HG02763 (cell line): ENCODE measurements around the gene NDOR1.
A peak's percentile ranks its signal among the peaks of the same experiment; 100 is the strongest.

Experiments
- ATAC-seq: cut with Tn5 transposase; IDR thresholded peaks from one replicate; pipeline ENCODE4 v1.9.1; 2021; ENCODE audit warnings: mild to moderate bottlenecking, moderate library complexity; ENCODE audit not compliant: unreplicated experiment

The NDOR1 gene

GRCh38 chr9:137219757-137220316, 14.3 kb downstream of the NDOR1 start:
- ATAC-seq = no peak

- ATAC-seq = no peak
Measured at GRCh38 chr9:137220317-137221094, 15.0 kb downstream of the NDOR1 start.

GRCh38 chr9:137221095-137221505, 15.6 kb downstream of the NDOR1 start:
- ATAC-seq = no peak

- no peak for ATAC-seq
Measured at GRCh38 chr9:137221506-137222111, 16.1 kb downstream of the NDOR1 start.

GRCh38 chr9:137222190-137223077, 16.9 kb downstream of the NDOR1 start, which contains the start of gene RNF208:
Gene RNF208 (minus strand): TSS chr9:137222240. CDS start chr9:137221212, 1,028 bp downstream.
- ATAC-seq = no peak

GRCh38 chr9:137223078-137223970, 17.8 kb downstream of the NDOR1 start:
- ATAC-seq = peak; percentile 75

- no peak for ATAC-seq
Measured at GRCh38 chr9:137224830-137225694, 19.6 kb downstream of the NDOR1 start, which contains the start of gene CYSRT1. Gene CYSRT1 (plus strand): TSS chr9:137225174. CDS start chr9:137225622, 448 bp downstream.

- ATAC-seq = no peak
Measured at GRCh38 chr9:137225699-137226331, 20.3 kb downstream of the NDOR1 start.

- ATAC-seq = no peak
Measured at GRCh38 chr9:137226338-137227053, 21.0 kb downstream of the NDOR1 start.

GRCh38 chr9:137227054-137227852, 21.8 kb downstream of the NDOR1 start, which contains the start of gene RNF224:
Gene RNF224 (plus strand): TSS chr9:137227502. CDS start chr9:137228336, 834 bp downstream.
- ATAC-seq = no peak

- ATAC-seq = no peak
Measured at GRCh38 chr9:137227853-137228505, 22.5 kb downstream of the NDOR1 start.

GRCh38 chr9:137228506-137228967, 23.0 kb downstream of the NDOR1 start:
- no peak for ATAC-seq

- ATAC-seq = no peak
Measured at GRCh38 chr9:137228968-137229896, 23.7 kb downstream of the NDOR1 start.

- ATAC-seq = no peak
Measured at GRCh38 chr9:137229903-137230704, 24.6 kb downstream of the NDOR1 start.
